ENCODE data around the gene THSD4. TPM values are rescaled to one million over a fixed set of nuclear protein-coding genes. Genes with fewer than 3 reads are reported as not detected.

THSD4 gene
- total RNA-seq, 2 donors from 2014 or later = 71.2 to 150 TPM

GRCh38 chr15:71638876-71639275 is 523.6 kb downstream of the THSD4 start:
- H3K36me3 ChIP-seq = no peaks in the 10 kb centered on the region
- DNase-seq (ENCODE audit: low spot score) = no peak
- H3K9me3 ChIP-seq = no peaks in the 10 kb centered on the region
- no peak for TF ChIP-seq CTCF (IDR thresholded peaks at IDR 0.05)
- no peak for ATAC-seq (ENCODE audit: insufficient number of reproducible peaks, low FRiP score, low read depth)
- H3K4me1 ChIP-seq (ENCODE audit: control insufficient read depth in 1 of 2, low read depth in 2 of 2) = peaks cover 0 to 7% of the 10 kb centered on the region in 2 donors
- H3K27ac ChIP-seq = no peak overlapping the region
- no peaks in the 10 kb centered on the region for H3K27me3 ChIP-seq (replicated peaks; ENCODE audit: insufficient read depth)
- H3K4me3 ChIP-seq = no peak overlapping the region

GRCh38 chr15:71639471-71639870 is 524.2 kb downstream of the THSD4 start:
- no peak for DNase-seq (ENCODE audit: low spot score)

GRCh38 chr15:71643918-71644317 is 528.6 kb downstream of the THSD4 start:
- Histone ChIP-seq H3K27ac (no peak overlapping the region), H3K4me3 (no peak overlapping the region), H3K36me3 (no peaks in the 10 kb centered on the region), H3K27me3 (replicated peaks; ENCODE audit: insufficient read depth) (no peaks in the 10 kb centered on the region), H3K9me3 (no peaks in the 10 kb centered on the region), H3K4me1 (ENCODE audit: control insufficient read depth in 1 of 2, low read depth in 2 of 2) (peaks cover 10 to 25% of the 10 kb centered on the region in 2 donors)
- no peak for TF ChIP-seq CTCF (IDR thresholded peaks at IDR 0.05)
- no peak for DNase-seq (ENCODE audit: low spot score)
- ATAC-seq (ENCODE audit: insufficient number of reproducible peaks, low FRiP score, low read depth) = no peak

More at GRCh38 chr15:71639471-71639870, 524.2 kb downstream of the THSD4 start:
- H3K27me3 ChIP-seq (replicated peaks; ENCODE audit: insufficient read depth) = no peaks in the 10 kb centered on the region
- no peak for ATAC-seq (ENCODE audit: insufficient number of reproducible peaks, low FRiP score, low read depth)
- no peak overlapping the region for H3K27ac ChIP-seq
- no peak for TF ChIP-seq CTCF (IDR thresholded peaks at IDR 0.05)
- H3K36me3 ChIP-seq = no peaks in the 10 kb centered on the region
- no peak overlapping the region for H3K4me3 ChIP-seq
- peaks cover 0 to 6% of the 10 kb centered on the region in 2 donors for H3K4me1 ChIP-seq (ENCODE audit: control insufficient read depth in 1 of 2, low read depth in 2 of 2)
- H3K9me3 ChIP-seq = no peaks in the 10 kb centered on the region

- peak overlapping the region; percentile 49 to 79 for H3K27ac ChIP-seq
- no peaks in the 10 kb centered on the region for H3K36me3 ChIP-seq
- H3K4me3 ChIP-seq = no peak overlapping the region
- DNase-seq (ENCODE audit: low spot score) (no peak), ATAC-seq (ENCODE audit: insufficient number of reproducible peaks, low FRiP score, low read depth) (no peak)
- no peaks in the 10 kb centered on the region for H3K27me3 ChIP-seq (replicated peaks; ENCODE audit: insufficient read depth)
- peaks cover 12 to 52% of the 10 kb centered on the region in 2 donors for H3K4me1 ChIP-seq (ENCODE audit: control insufficient read depth in 1 of 2, low read depth in 2 of 2)
- TF ChIP-seq CTCF (IDR thresholded peaks at IDR 0.05) = no peak
- H3K9me3 ChIP-seq = no peaks in the 10 kb centered on the region
These were observed 531.7 kb downstream of the THSD4 start for GRCh38 chr15:71646767-71647486.

GRCh38 chr15:71647487-71647808 is 532.2 kb downstream of the THSD4 start:
- DNase-seq (ENCODE audit: low spot score) (no peak), ATAC-seq (ENCODE audit: insufficient number of reproducible peaks, low FRiP score, low read depth) (peak; percentile 57)
- H3K4me1 ChIP-seq (ENCODE audit: control insufficient read depth in 1 of 2, low read depth in 2 of 2) = peaks cover 12 to 55% of the 10 kb centered on the region in 2 donors

More at GRCh38 chr15:71647487-71647808, 532.2 kb downstream of the THSD4 start:
- TF ChIP-seq CTCF (IDR thresholded peaks at IDR 0.05) = no peak
- no peak overlapping the region for H3K4me3 ChIP-seq
- H3K36me3 ChIP-seq = no peaks in the 10 kb centered on the region
- H3K27me3 ChIP-seq (replicated peaks; ENCODE audit: insufficient read depth) = no peaks in the 10 kb centered on the region
- H3K9me3 ChIP-seq = no peaks in the 10 kb centered on the region
- H3K27ac ChIP-seq = peak overlapping the region; percentile 67 to 79

Data from thoracic aorta (tissue), 2 donors.